ENCODE measurements around the gene SELENOS.

The SELENOS gene

GRCh38 chr15:101225658-101226057 is 51.6 kb downstream of the SELENOS start:
- no peak for FAIRE-seq
- no peak for DNase-seq (ENCODE audit: insufficient read length)
- no peak for TF ChIP-seq POLR2AphosphoS5 (IDR thresholded peaks at IDR 0.05; ENCODE audit: low read depth, low read length)
- TF ChIP-seq TAF1 (IDR thresholded peaks at IDR 0.05; ENCODE audit: borderline replicate concordance, low read depth, low read length) = no peak
- TF ChIP-seq POLR2A (IDR thresholded peaks at IDR 0.05; ENCODE audit: low read depth, low read length) = no peak

Data from GM12892 (cell line).